ENCODE measurements around the gene BRCA2. TPM values are rescaled to one million over a fixed set of nuclear protein-coding genes. Genes with fewer than 3 reads are reported as not detected.

Gene BRCA2
- total and polyA plus RNA-seq, 2 experiments from 2014 or later: 3.7 to 5.3 TPM

GRCh38 chr13:32282096-32282711 lies 33.1 kb upstream of the BRCA2 start:
- in situ Hi-C loops (cut with MboI): no loop called here
- no peaks in the 10 kb centered on the region for H3K36me3 ChIP-seq (ENCODE audit: low read depth)

GRCh38 chr13:32284927-32285632 lies 30.2 kb upstream of the BRCA2 start:
- H3K9me3 ChIP-seq (ENCODE audit: low read depth): no peaks in the 10 kb centered on the region
- peak overlapping the region; percentile 23 for H3K4me2 ChIP-seq (ENCODE audit: unreplicated experiment)
- peak; percentile 63 for DNase-seq
- 65 to 68% methylated on average over 6 of the region's 6 CpGs for WGBS, 2 experiments (ENCODE audit: low coverage in 1 of 2, low lambda C conversion rate in 2 of 2, missing lambda C conversion rate in 2 of 2)
- no peak overlapping the region for H3K9ac ChIP-seq
- TF ChIP-seq EZH2 (IDR thresholded peaks at IDR 0.05; ENCODE audit: insufficient read depth, poor library complexity, severe bottlenecking) (no peak), EZH2phosphoT487 (IDR thresholded peaks at IDR 0.05; ENCODE audit: insufficient read depth, low read depth) (no peak)
- H3K79me2 ChIP-seq (ENCODE audit: insufficient read depth): no peaks in the 10 kb centered on the region
- no peaks in the 10 kb centered on the region for H3K9me2 ChIP-seq (ENCODE audit: insufficient read depth)
- H2AFZ ChIP-seq: no peak overlapping the region
- H3K4me3 ChIP-seq: no peak overlapping the region
- H4K20me1 ChIP-seq (ENCODE audit: insufficient read depth): no peaks in the 10 kb centered on the region
- H3K4me1 ChIP-seq (ENCODE audit: insufficient read depth): peaks cover 12% of the 10 kb centered on the region
- H3K27ac ChIP-seq: no peak overlapping the region
- H3F3A ChIP-seq (ENCODE audit: insufficient read depth): 0 out of 2 replicates have a peak, but pooled peaks cover 5% of the 10 kb centered on the region
- in situ Hi-C loops (cut with MboI): no loop called here
- H3K27me3 ChIP-seq (replicated peaks; ENCODE audit: insufficient read depth): no peaks in the 10 kb centered on the region
- H3K36me3 ChIP-seq (ENCODE audit: low read depth): no peaks in the 10 kb centered on the region

More at GRCh38 chr13:32282096-32282711, 33.1 kb upstream of the BRCA2 start:
- no peaks in the 10 kb centered on the region for H4K20me1 ChIP-seq (ENCODE audit: insufficient read depth)
- 91 to 96% methylated on average over 2 of the region's 2 CpGs for WGBS, 2 experiments (ENCODE audit: low coverage in 1 of 2, low lambda C conversion rate in 2 of 2, missing lambda C conversion rate in 2 of 2)
- H3K9ac ChIP-seq: no peak overlapping the region
- TF ChIP-seq EZH2 (IDR thresholded peaks at IDR 0.05; ENCODE audit: insufficient read depth, poor library complexity, severe bottlenecking): no peak
- no peak for TF ChIP-seq EZH2phosphoT487 (IDR thresholded peaks at IDR 0.05; ENCODE audit: insufficient read depth, low read depth)
- no peak overlapping the region for H3K4me2 ChIP-seq (ENCODE audit: unreplicated experiment)
- no peaks in the 10 kb centered on the region for H3K27me3 ChIP-seq (replicated peaks; ENCODE audit: insufficient read depth)
- H3K9me2 ChIP-seq (ENCODE audit: insufficient read depth): no peaks in the 10 kb centered on the region
- H3F3A ChIP-seq (ENCODE audit: insufficient read depth): 0 out of 2 replicates have a peak, but pooled peaks cover 5% of the 10 kb centered on the region
- H3K27ac ChIP-seq: no peak overlapping the region
- no peak overlapping the region for H3K4me3 ChIP-seq
- no peaks in the 10 kb centered on the region for H3K79me2 ChIP-seq (ENCODE audit: insufficient read depth)
- no peak for DNase-seq
- H2AFZ ChIP-seq: no peak overlapping the region
- no peaks in the 10 kb centered on the region for H3K9me3 ChIP-seq (ENCODE audit: low read depth)
- H3K4me1 ChIP-seq (ENCODE audit: insufficient read depth): peaks cover 24% of the 10 kb centered on the region

GRCh38 chr13:32285633-32285965 lies 29.7 kb upstream of the BRCA2 start:
- no peak overlapping the region for H3K9ac ChIP-seq
- no peak overlapping the region for H2AFZ ChIP-seq
- no peaks in the 10 kb centered on the region for H4K20me1 ChIP-seq (ENCODE audit: insufficient read depth)
- peaks cover 12% of the 10 kb centered on the region for H3K4me1 ChIP-seq (ENCODE audit: insufficient read depth)
- in situ Hi-C loops (cut with MboI): no loop called here
- 0 out of 2 replicates have a peak, but pooled peaks cover 5% of the 10 kb centered on the region for H3F3A ChIP-seq (ENCODE audit: insufficient read depth)
- TF ChIP-seq EZH2phosphoT487 (IDR thresholded peaks at IDR 0.05; ENCODE audit: insufficient read depth, low read depth): no peak
- no peak for TF ChIP-seq EZH2 (IDR thresholded peaks at IDR 0.05; ENCODE audit: insufficient read depth, poor library complexity, severe bottlenecking)
- no peaks in the 10 kb centered on the region for H3K9me3 ChIP-seq (ENCODE audit: low read depth)
- WGBS, 2 experiments (ENCODE audit: low coverage in 1 of 2, low lambda C conversion rate in 2 of 2, missing lambda C conversion rate in 2 of 2): 84% methylated on average over 4 of the region's 4 CpGs
- no peak for DNase-seq
- no peaks in the 10 kb centered on the region for H3K27me3 ChIP-seq (replicated peaks; ENCODE audit: insufficient read depth)
- no peaks in the 10 kb centered on the region for H3K36me3 ChIP-seq (ENCODE audit: low read depth)
- peak overlapping the region; percentile 23 for H3K4me2 ChIP-seq (ENCODE audit: unreplicated experiment)
- H3K9me2 ChIP-seq (ENCODE audit: insufficient read depth): no peaks in the 10 kb centered on the region
- no peak overlapping the region for H3K27ac ChIP-seq
- H3K79me2 ChIP-seq (ENCODE audit: insufficient read depth): no peaks in the 10 kb centered on the region
- H3K4me3 ChIP-seq: no peak overlapping the region

- in situ Hi-C loops (cut with MboI): loop anchor here (10.0 kb wide), 1 partner anchor 382 kb away; no protein-coding TSS in a partner anchor
- H3K27me3 ChIP-seq (replicated peaks; ENCODE audit: insufficient read depth): no peaks in the 10 kb centered on the region
- H3K4me3 ChIP-seq: no peak overlapping the region
- H3K9me2 ChIP-seq (ENCODE audit: insufficient read depth): no peaks in the 10 kb centered on the region
- no peak overlapping the region for H3K9ac ChIP-seq
- DNase-seq: no peak
- H3F3A ChIP-seq (ENCODE audit: insufficient read depth): no peaks in the 10 kb centered on the region
- no peaks in the 10 kb centered on the region for H3K4me1 ChIP-seq (ENCODE audit: insufficient read depth)
- no peaks in the 10 kb centered on the region for H3K36me3 ChIP-seq (ENCODE audit: low read depth)
- no peak overlapping the region for H2AFZ ChIP-seq
- H3K4me2 ChIP-seq (ENCODE audit: unreplicated experiment): no peak overlapping the region
- 89 to 92% methylated on average over 2 of the region's 2 CpGs for WGBS, 2 experiments (ENCODE audit: low coverage in 1 of 2, low lambda C conversion rate in 2 of 2, missing lambda C conversion rate in 2 of 2)
- no peaks in the 10 kb centered on the region for H3K79me2 ChIP-seq (ENCODE audit: insufficient read depth)
- H4K20me1 ChIP-seq (ENCODE audit: insufficient read depth): no peaks in the 10 kb centered on the region
- no peak overlapping the region for H3K27ac ChIP-seq
- no peaks in the 10 kb centered on the region for H3K9me3 ChIP-seq (ENCODE audit: low read depth)
- no peak for TF ChIP-seq EZH2 (IDR thresholded peaks at IDR 0.05; ENCODE audit: insufficient read depth, poor library complexity, severe bottlenecking)
- no peak for TF ChIP-seq EZH2phosphoT487 (IDR thresholded peaks at IDR 0.05; ENCODE audit: insufficient read depth, low read depth)
Observed at GRCh38 chr13:32297206-32297605, 18.1 kb upstream of the BRCA2 start.

Measured in GM23248 (cell line).